Mesendoderm (in vitro differentiated cells): ENCODE measurements around the gene SLC23A3. TPM values are rescaled to one million over a fixed set of nuclear protein-coding genes. Genes with fewer than 3 reads are reported as not detected.

Experiments
- DNase-seq: peaks from one replicate; pipeline ENCODE4 v3.0.0; 2013
- H2AK5ac ChIP-seq: 2 replicates; pipeline ENCODE4 v1.6.1; 2013; ENCODE audit warnings: low read length, inconsistent platforms
- H2BK120ac ChIP-seq: 2 replicates; pipeline ENCODE4 v1.6.1; 2013; ENCODE audit warnings: low read depth, mild to moderate bottlenecking, low read length, moderate library complexity, mixed read lengths
- H2BK15ac ChIP-seq: replicated peaks from 2 replicates; pipeline ENCODE4 v1.6.1; 2013; ENCODE audit warnings: low read depth, mild to moderate bottlenecking, moderate library complexity
- H2BK5ac ChIP-seq: 2 replicates; pipeline ENCODE4 v1.6.1; 2013; ENCODE audit warnings: low read length, inconsistent platforms
- H3K18ac ChIP-seq: 2 replicates; pipeline ENCODE4 v1.6.1; 2013; ENCODE audit warnings: mild to moderate bottlenecking, low read length, mixed read lengths
- H3K23ac ChIP-seq: one replicate; pipeline ENCODE4 v1.6.1; 2013; ENCODE audit warnings: low read length
- H3K27ac ChIP-seq: 2 replicates; pipeline ENCODE4 v1.5.1; 2013; ENCODE audit warnings: low read depth, mild to moderate bottlenecking, inconsistent platforms, low read length, moderate library complexity
- H3K27me3 ChIP-seq: 2 replicates; pipeline ENCODE4 v1.6.1; 2013; ENCODE audit warnings: low read length, control low read depth, mild to moderate bottlenecking, inconsistent platforms; ENCODE audit not compliant: insufficient read depth, poor library complexity
- H3K36me3 ChIP-seq: 2 replicates; pipeline ENCODE4 v1.6.1; 2013; ENCODE audit warnings: low read length, inconsistent platforms; ENCODE audit not compliant: control insufficient read depth, insufficient read depth
- H3K4ac ChIP-seq: one replicate; pipeline ENCODE4 v1.6.1; 2013; ENCODE audit warnings: low read depth, mild to moderate bottlenecking, low read length, moderate library complexity
- H3K4me1 ChIP-seq: 2 replicates; pipeline ENCODE4 v1.6.1; 2013; ENCODE audit warnings: low read depth, low read length, inconsistent platforms; ENCODE audit not compliant: control insufficient read depth
- H3K4me2 ChIP-seq: 2 replicates; pipeline ENCODE4 v1.6.1; 2013; ENCODE audit warnings: low read length
- H3K4me3 ChIP-seq: 2 replicates; pipeline ENCODE4 v1.5.1; 2013; ENCODE audit warnings: mild to moderate bottlenecking, low read length
- H3K56ac ChIP-seq: one replicate; pipeline ENCODE4 v1.6.1; 2013; ENCODE audit warnings: low read length
- H3K79me1 ChIP-seq: 2 replicates; pipeline ENCODE4 v1.6.1; 2013; ENCODE audit warnings: low read length, inconsistent platforms
- H3K79me2 ChIP-seq: 2 replicates; pipeline ENCODE4 v1.6.1; 2013; ENCODE audit warnings: mild to moderate bottlenecking, low read length; ENCODE audit not compliant: control insufficient read depth, insufficient read depth
- H3K9ac ChIP-seq: 2 replicates; pipeline ENCODE4 v1.6.1; 2013; ENCODE audit warnings: low read length, inconsistent platforms
- H4K5ac ChIP-seq: one replicate; pipeline ENCODE4 v1.6.1; 2013; ENCODE audit warnings: low read length
- H4K8ac ChIP-seq: one replicate; pipeline ENCODE4 v1.6.1; 2013; ENCODE audit warnings: low read depth, mild to moderate bottlenecking, control low read depth, low read length, moderate library complexity
- WGBS: extraction: QIAGEN DNeasy Blood & Tissue Kit; methylation state at CpG from one replicate; pipeline ENCODE4 v1.1.7; 2013; ENCODE audit warnings: low lambda C conversion rate, missing lambda C conversion rate; ENCODE audit not compliant: insufficient coverage; ENCODE audit errors: extremely low coverage; 5-methylcytosine and 5-hydroxymethylcytosine counted together
- polyA plus RNA-seq, 2 experiments: library from polyadenylated mRNA; stranded (reverse); fragments of 200-250 nt; gene quantifications; one replicate each; pipeline ENCODE4 v1.2.3, GENCODE V29; 2013

Gene SLC23A3, protein sequence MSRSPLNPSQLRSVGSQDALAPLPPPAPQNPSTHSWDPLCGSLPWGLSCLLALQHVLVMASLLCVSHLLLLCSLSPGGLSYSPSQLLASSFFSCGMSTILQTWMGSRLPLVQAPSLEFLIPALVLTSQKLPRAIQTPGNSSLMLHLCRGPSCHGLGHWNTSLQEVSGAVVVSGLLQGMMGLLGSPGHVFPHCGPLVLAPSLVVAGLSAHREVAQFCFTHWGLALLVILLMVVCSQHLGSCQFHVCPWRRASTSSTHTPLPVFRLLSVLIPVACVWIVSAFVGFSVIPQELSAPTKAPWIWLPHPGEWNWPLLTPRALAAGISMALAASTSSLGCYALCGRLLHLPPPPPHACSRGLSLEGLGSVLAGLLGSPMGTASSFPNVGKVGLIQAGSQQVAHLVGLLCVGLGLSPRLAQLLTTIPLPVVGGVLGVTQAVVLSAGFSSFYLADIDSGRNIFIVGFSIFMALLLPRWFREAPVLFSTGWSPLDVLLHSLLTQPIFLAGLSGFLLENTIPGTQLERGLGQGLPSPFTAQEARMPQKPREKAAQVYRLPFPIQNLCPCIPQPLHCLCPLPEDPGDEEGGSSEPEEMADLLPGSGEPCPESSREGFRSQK
- polyA plus RNA-seq (2013, experiment 1 of 2) = 0.25 TPM
- 0.03 TPM for polyA plus RNA-seq (2013, experiment 2 of 2)

DNA sequence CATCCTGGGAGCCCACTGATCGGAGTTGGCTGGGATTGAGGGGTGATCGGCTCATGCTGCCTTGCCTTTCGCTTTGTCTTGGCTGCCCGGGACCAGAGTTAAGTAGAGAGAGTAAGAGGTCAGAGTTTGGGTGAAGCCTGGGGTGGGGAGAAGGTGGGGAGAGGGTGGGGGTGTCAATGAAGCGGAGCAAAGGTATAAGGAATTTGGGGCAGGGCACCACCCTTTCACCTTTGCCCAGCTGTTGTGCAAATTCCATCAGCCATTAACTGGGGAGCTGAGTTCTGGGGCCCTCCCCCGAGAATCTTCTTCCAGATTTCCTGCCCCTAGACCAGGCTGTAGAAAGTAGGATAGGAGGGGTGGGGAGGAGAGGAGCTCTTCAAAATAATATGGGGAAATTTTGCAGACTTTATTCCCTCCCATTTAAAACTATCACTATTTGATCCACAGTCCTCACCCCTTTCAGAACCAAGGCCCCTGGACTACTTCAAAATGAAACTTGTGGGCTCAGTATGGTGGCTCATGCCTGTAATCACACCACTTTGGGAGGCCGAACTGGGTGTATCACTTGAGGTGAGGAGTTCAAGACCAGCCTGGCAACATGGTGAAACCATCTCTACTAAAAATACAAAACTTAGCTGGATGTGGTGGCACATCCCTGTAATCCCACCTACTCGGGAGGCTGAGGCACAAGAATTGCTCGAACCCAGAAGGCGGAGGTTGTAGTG, at the start of gene SLC23A3:
TSS of gene SLC23A3 (minus strand) at position 100 of the 725 bp plus-strand sequence. CDS start at position 55, 45 bp downstream.
- DNase-seq = no peak

DNA sequence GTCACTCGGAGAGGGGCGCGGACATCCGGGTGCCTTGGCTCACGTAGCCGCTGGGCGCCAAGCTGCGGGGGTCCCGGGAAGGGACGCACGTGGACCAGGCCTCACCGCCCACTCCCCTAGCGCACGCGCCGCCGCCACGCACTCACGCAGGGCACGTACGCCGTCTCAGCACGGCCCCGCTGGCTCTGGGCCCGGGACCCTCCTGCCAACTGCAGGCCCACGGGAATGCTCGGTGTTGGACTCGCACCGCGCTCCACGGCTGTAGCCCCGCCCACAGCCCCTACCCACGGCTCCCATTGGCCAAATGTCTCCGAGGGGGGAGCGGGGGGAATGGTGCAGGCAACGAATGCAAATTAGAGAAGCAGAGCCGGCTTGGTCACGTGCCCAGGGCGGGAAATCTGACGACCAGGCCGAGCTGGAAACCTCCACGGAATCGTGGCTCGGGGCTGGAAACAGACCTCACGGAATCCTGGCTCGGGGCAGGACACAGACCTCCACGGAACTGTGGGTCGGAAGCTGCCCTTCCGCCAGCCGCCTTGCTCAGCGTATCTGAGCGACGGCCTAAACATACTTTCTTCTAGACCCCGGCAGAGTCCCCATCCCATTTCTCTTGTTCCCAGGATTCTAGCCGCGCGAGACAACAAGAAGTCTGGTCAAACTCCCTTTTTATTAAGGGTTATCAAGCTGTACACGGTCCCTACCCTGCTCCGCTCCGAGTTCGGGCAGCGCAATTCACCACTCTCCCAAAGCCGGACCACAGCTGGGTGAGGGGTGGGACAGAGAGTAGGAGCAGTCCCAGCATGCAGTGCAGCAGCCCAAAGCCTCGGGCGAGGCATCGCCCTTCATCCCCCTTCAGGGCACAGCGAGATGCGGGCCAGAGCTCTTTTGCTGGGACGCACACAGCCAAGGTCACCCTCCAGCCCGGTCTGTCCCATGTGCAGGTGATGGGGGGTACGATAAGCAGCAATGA, 49.2 kb upstream of the SLC23A3 start, which contains the start of gene ABCB6:
TSS of gene ABCB6 (minus strand) at position 227 of the 970 bp plus-strand sequence. CDS start 285 bp downstream, outside the sequence.
- peak; percentile 96 for DNase-seq
- no CpG with 5 or more reads among the region's 71 CpGs for WGBS
- peak within 1 kb of the TSS; percentile 99 for H3K56ac ChIP-seq
- no peaks in the 10 kb centered on the region for H3K79me2 ChIP-seq
- no peak within 1 kb of the TSS for H4K8ac ChIP-seq
- H3K36me3 ChIP-seq = peaks cover 4% of the 10 kb centered on the region
- peak within 1 kb of the TSS; percentile 98 for H3K23ac ChIP-seq
- peak within 1 kb of the TSS; percentile 96 for H3K9ac ChIP-seq
- peak within 1 kb of the TSS; percentile 3 for H2BK120ac ChIP-seq
- H3K79me1 ChIP-seq = peaks cover 6% of the 10 kb centered on the region
- peak within 1 kb of the TSS; percentile 8 for H3K18ac ChIP-seq
- H2BK5ac ChIP-seq = peak within 1 kb of the TSS; percentile 54
- no peaks in the 10 kb centered on the region for H3K27me3 ChIP-seq
- H3K27ac ChIP-seq = peak within 1 kb of the TSS; percentile 96
- H3K4ac ChIP-seq = peak within 1 kb of the TSS; percentile 44
- H3K4me3 ChIP-seq = peak within 1 kb of the TSS; percentile 87
- H3K4me2 ChIP-seq = peak within 1 kb of the TSS; percentile 98
- no peak within 1 kb of the TSS for H2AK5ac ChIP-seq
- no peak within 1 kb of the TSS for H2BK15ac ChIP-seq
- peaks cover 2% of the 10 kb centered on the region for H3K4me1 ChIP-seq
- no peak within 1 kb of the TSS for H4K5ac ChIP-seq

More for the DNA sequence above, at the start of gene SLC23A3:
- H2AK5ac ChIP-seq = no peak within 1 kb of the TSS
- no peak within 1 kb of the TSS for H3K56ac ChIP-seq
- WGBS = no CpG with 5 or more reads among the region's 10 CpGs
- H4K8ac ChIP-seq = no peak within 1 kb of the TSS
- H2BK15ac ChIP-seq = no peak within 1 kb of the TSS
- H3K4me1 ChIP-seq = no peaks in the 10 kb centered on the region
- H3K9ac ChIP-seq = no peak within 1 kb of the TSS
- no peak within 1 kb of the TSS for H3K27ac ChIP-seq
- H3K79me1 ChIP-seq = no peaks in the 10 kb centered on the region
- H3K23ac ChIP-seq = no peak within 1 kb of the TSS
- no peak within 1 kb of the TSS for H3K4me3 ChIP-seq
- no peak within 1 kb of the TSS for H3K4me2 ChIP-seq
- H3K4ac ChIP-seq = no peak within 1 kb of the TSS
- H3K79me2 ChIP-seq = no peaks in the 10 kb centered on the region
- H2BK5ac ChIP-seq = no peak within 1 kb of the TSS
- H4K5ac ChIP-seq = no peak within 1 kb of the TSS
- no peak within 1 kb of the TSS for H2BK120ac ChIP-seq
- no peaks in the 10 kb centered on the region for H3K36me3 ChIP-seq
- no peak within 1 kb of the TSS for H3K18ac ChIP-seq
- H3K27me3 ChIP-seq = no peaks in the 10 kb centered on the region

DNA sequence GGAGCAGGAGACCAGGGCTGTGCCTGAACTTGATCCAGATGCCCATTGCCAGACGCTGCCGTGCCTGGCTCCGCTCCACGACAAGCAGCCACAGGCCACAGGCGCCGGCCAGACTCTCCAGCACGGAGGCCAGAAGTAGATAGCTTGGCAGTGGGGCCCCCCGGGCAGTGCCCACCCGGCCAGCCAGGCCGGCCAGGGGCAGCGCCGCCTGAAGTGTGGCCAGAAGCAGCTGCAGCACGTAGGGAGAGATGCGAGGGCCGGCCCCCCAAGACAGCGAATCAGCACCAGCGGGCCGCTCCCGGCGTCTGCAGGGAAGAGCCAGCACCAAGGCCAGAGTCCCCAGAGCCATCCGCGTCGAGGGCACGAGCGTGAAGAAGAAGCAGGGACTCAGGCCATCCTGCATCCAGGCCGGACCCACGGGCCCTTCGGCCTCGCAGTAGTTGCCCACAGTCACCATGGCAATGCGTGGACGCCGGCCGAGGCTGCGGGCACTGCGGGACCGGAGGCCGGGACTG, 48.4 kb upstream of the SLC23A3 start:
- no CpG with 5 or more reads among the region's 37 CpGs for WGBS

DNA sequence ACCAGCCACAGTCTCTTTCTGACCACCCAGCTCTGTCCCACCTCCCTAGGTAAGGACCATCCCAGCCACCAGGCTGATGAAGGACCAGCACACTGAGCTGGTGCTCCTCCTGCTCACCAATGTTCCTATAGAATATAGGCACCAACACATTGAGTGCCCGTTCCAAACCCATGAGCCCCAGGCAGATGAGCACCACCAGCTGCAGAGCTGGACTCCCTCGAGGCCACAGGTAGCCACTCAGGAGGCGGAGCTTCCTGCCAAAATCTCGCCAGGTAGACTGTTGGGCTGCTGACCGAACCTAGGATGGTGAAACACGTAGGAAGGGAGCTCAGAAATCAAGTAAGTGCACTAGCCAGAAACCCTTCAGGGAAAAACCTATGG, 46.7 kb upstream of the SLC23A3 start:
- no peak overlapping the region for H3K4me2 ChIP-seq
- peaks cover 6% of the 10 kb centered on the region for H3K79me1 ChIP-seq
- no peak overlapping the region for H3K4me3 ChIP-seq
- H4K8ac ChIP-seq = no peak overlapping the region
- H2AK5ac ChIP-seq = no peak overlapping the region
- H3K27me3 ChIP-seq = no peaks in the 10 kb centered on the region
- no peak overlapping the region for H2BK120ac ChIP-seq
- H2BK5ac ChIP-seq = no peak overlapping the region
- H3K27ac ChIP-seq = no peak overlapping the region
- no peak overlapping the region for H3K4ac ChIP-seq
- no peak overlapping the region for H2BK15ac ChIP-seq
- no peaks in the 10 kb centered on the region for H3K79me2 ChIP-seq
- peaks cover 4% of the 10 kb centered on the region for H3K36me3 ChIP-seq
- no peak for DNase-seq
- no peak overlapping the region for H3K18ac ChIP-seq
- H3K56ac ChIP-seq = no peak overlapping the region
- no peak overlapping the region for H3K9ac ChIP-seq
- no peak overlapping the region for H4K5ac ChIP-seq
- H3K23ac ChIP-seq = no peak overlapping the region
- no CpG with 5 or more reads among the region's 6 CpGs for WGBS
- H3K4me1 ChIP-seq = peaks cover 2% of the 10 kb centered on the region

More for the DNA sequence above, 48.4 kb upstream of the SLC23A3 start:
- Histone ChIP-seq H3K4ac (peak overlapping the region; percentile 44), H3K56ac (peak overlapping the region; percentile 99), H3K4me1 (peaks cover 2% of the 10 kb centered on the region), H3K18ac (peak overlapping the region; percentile 6), H3K23ac (peak overlapping the region; percentile 98), H2BK5ac (peak overlapping the region; percentile 38), H3K27me3 (no peaks in the 10 kb centered on the region), H3K36me3 (peaks cover 2% of the 10 kb centered on the region), H2BK120ac (peak overlapping the region; percentile 3), H3K27ac (peak overlapping the region; percentile 96), H3K4me3 (peak overlapping the region; percentile 87), H2BK15ac (no peak overlapping the region), H4K5ac (no peak overlapping the region), H2AK5ac (no peak overlapping the region), H3K9ac (peak overlapping the region; percentile 96), H3K4me2 (peak overlapping the region; percentile 98), H3K79me1 (peaks cover 6% of the 10 kb centered on the region), H4K8ac (no peak overlapping the region), H3K79me2 (no peaks in the 10 kb centered on the region)
- DNase-seq = peak; percentile 91
